RWPE1 (cell line): Measurements from ENCODE around the gene POU2F3.
A peak's percentile ranks its signal among the peaks of the same experiment; 100 is the strongest.

ENCODE experiments used
- CTCF ChIA-PET: fragments of 350-600 bp; sonication (Branson Sonifier 250); formaldehyde crosslinking; extraction: SDS; loops from one replicate; lab custom pipeline; 2021; lab: Yijun Ruan, JAX
- POLR2A ChIA-PET: fragments of 400-600 bp; formaldehyde crosslinking; extraction: SDS; loops from one replicate; lab custom pipeline; 2020; ENCODE audit warnings: antibody characterized with exemption; ENCODE audit not compliant: low non-redundant PET; lab: Yijun Ruan, JAX
- DNase-seq: peaks from one replicate; pipeline ENCODE4 v3.0.0; 2012; ENCODE audit warnings: low spot score
- H3K27ac ChIP-seq: fragments of 450-650 bp; 2 replicates; pipeline ENCODE4 v1.5.1; 2017
- CTCF ChIP-seq: fragments of 450-650 bp; conservative IDR thresholded peaks from 2 replicates; pipeline ENCODE4 v1.5.1; 2017; ENCODE audit warnings: low read depth, mild to moderate bottlenecking

The POU2F3 gene

GRCh38 chr11:120340529-120340928 lies 100.6 kb downstream of the POU2F3 start:
- no peak for TF ChIP-seq CTCF
- ChIA-PET POLR2A (no interaction called here), CTCF (interaction anchor here (0.6 to 0.7 kb wide), 3 partner anchors 8 to 527 kb away, joined by 3 to 4 read pairs (median 4); no protein-coding TSS in a partner anchor)
- DNase-seq = peak; percentile 38
- H3K27ac ChIP-seq = peak overlapping the region; percentile 88

DNA sequence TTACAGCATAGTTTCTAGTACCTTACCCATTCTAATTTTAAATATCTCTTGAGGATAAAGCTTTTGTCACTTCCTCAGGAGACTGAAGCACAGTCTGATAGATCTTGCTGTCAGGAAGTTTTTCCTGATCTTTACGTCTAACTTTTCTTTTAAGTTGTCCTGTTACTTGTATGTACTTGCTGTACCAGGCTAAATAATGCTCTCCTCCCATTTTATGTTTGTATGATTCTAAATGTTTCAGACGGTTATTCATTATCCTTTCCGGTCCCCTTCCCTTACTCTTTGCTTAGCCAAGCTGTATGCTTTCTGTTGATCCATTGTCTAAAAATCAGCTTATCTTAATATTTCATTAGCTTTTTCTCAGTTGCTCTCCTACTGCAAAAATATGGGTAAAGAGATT lies 102.3 kb downstream of the POU2F3 start:
- no peak for TF ChIP-seq CTCF
- ChIA-PET POLR2A (no interaction called here), CTCF (interaction anchor here (0.8 to 0.9 kb wide), 2 partner anchors 31 to 67 kb away, joined by 3 read pairs; no protein-coding TSS in a partner anchor)
- no peak for DNase-seq
- no peak overlapping the region for H3K27ac ChIP-seq

GRCh38 chr11:120342678-120343077 lies 102.7 kb downstream of the POU2F3 start:
- TF ChIP-seq CTCF = no peak
- H3K27ac ChIP-seq = no peak overlapping the region
- POLR2A ChIA-PET = no interaction called here
- CTCF ChIA-PET = interaction anchor here (0.9 kb wide), 1 partner anchor 30 kb away, joined by 3 read pairs; no protein-coding TSS in a partner anchor
- DNase-seq = no peak

DNA sequence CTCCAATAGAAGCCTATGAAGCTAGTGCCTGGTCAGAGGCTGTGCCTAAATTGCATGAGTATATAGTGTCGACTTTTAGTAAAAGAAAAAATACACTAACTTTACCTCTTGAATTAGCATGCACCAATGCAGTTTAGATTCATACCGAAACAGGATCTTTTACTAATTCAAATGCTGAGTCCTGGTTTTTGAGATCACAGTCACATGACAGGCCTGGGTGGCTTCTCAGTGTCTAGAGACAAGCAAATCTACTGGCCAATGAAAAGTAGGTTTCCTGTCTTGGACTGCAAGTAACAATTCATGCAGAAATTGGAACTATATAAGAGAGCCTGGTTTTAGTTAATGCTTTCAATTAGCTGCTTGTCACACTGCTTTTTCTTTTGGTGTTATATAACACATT lies 103.5 kb downstream of the POU2F3 start:
- DNase-seq = no peak
- ChIA-PET CTCF (no interaction called here), POLR2A (no interaction called here)

GRCh38 chr11:120344302-120345004 lies 104.5 kb downstream of the POU2F3 start:
- peak overlapping the region; percentile 34; the same call in 1 of the 2 replicates for H3K27ac ChIP-seq
- no peak for TF ChIP-seq CTCF
- ChIA-PET CTCF (no interaction called here), POLR2A (no interaction called here)
- no peak for DNase-seq

More for the DNA sequence above, 103.5 kb downstream of the POU2F3 start:
- no peak for TF ChIP-seq CTCF
- no peak overlapping the region for H3K27ac ChIP-seq

DNA sequence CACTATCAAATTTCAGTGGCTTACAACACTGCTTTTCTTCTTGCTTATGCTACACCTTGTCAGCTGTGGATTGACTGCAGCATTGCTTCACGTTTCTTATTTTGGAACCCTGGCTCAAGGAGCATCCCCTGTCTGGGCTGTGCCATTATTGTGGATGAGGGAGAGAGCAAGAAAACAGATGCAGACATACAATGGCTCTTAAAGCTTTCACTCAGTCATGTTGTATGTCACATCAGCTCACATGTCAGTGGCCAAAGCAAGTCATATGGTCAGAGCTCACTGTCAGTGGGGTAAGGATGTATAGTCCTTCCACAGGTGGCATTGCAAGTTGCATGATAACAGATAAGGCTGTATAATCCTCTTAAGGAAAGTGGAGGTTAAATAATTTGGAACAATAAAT lies 106.3 kb downstream of the POU2F3 start:
- no peak for TF ChIP-seq CTCF
- DNase-seq = no peak
- ChIA-PET CTCF (no interaction called here), POLR2A (interaction anchor here (0.6 kb wide), 1 partner anchor 914 kb away, joined by 6 read pairs; no protein-coding TSS in a partner anchor)
- no peak overlapping the region for H3K27ac ChIP-seq
